GM19463 (cell line): ENCODE results near the gene MAPK10.

Experiments used
- ATAC-seq: cut with Tn5 transposase; IDR thresholded peaks from one replicate; pipeline ENCODE4 v1.9.1; 2021; ENCODE audit warnings: mild to moderate bottlenecking, moderate library complexity; ENCODE audit not compliant: unreplicated experiment

Gene MAPK10

DNA sequence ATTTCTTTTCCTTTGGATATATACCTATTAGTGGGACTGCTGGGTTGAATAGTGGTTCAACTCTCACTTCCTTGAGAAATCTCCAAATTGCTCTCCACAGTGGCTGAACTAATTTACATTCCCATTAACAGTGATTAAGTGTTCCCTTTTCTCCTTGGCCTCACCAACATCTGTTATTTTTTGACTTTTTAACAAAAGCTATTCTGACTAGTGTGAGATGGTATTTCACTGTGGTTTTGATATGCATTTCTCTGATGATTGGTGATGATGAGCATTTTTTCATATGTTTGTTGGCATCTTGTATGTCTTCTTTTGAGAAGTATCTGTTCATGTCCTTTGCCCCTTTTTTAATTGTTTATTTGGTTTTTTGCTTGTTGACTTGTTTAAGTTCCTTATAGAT is 413.0 kb downstream of the MAPK10 start:
- ATAC-seq: no peak

DNA sequence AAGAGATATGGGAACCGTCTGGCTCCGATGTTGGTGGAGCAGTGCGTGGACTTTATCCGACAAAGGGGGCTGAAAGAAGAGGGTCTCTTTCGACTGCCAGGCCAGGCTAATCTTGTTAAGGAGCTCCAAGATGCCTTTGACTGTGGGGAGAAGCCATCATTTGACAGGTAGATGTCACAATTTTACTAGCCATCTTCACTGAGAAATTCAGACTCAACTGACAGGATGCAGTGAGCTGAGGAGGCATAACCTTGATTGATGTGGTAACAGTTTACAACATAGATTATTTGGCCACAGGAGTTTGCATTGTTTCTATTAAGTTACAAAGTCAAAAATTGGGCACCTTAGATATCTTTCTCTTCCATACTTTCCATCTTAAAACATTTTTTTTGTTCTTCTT is 417.7 kb downstream of the MAPK10 start:
- no peak for ATAC-seq

DNA sequence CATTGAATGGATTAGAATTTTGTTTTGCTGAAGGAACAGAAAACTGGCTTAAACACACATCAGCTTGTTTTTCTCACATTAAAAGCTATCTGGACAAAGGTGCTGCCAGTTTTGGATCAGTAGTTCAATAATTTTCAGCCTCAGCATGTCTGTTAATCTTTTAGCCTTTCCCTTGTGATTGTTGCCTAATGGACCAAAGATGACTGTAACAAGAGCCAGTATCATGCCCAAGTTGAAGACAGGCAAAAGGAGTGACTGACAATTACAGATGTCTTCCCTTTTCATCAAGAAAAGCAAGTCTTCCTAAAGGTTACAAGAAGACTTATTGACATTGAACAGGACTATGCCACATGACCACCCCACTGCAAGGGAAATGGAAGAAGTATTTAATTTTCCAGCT is 419.7 kb downstream of the MAPK10 start:
- ATAC-seq: no peak
